PC-3 (cell line): ENCODE data around the gene EPM2A.

Experiments
- EZH2 ChIP-seq: fragments of 300-600 bp; sonication (generic); IDR thresholded peaks from one replicate; pipeline ENCODE4 v1.6.1; 2017; ENCODE audit warnings: antibody characterized with exemption, mild to moderate bottlenecking, low read length; ENCODE audit not compliant: unreplicated experiment
- TF ChIP-seq, protein P1 (sequence below): fragments of 300-600 bp; sonication (generic); conservative IDR thresholded peaks from 2 replicates; pipeline ENCODE4 v1.5.1; 2017; ENCODE audit warnings: antibody characterized with exemption, low read depth, mild to moderate bottlenecking, low read length

DNA sequence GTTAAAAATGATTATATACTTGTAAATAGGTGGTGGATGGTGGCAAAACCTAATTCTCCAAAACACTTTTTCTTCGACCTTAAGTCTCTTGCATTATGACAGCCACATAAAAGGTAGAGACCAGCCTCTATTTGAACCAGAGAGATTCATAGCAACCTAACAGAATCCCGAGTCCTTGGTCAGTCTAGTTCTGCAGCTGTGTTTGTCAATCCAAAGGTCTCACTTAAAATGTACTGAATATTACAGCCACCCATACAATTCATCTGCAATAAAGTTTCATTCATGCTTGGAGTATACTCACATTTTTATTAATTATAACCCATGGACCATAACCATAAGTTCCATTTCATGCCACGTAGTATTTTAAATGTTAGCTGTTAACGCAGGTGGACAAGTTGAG, 87.2 kb downstream of the EPM2A start:
- TF ChIP-seq EZH2 = no peak
- TF ChIP-seq, protein P1, sequence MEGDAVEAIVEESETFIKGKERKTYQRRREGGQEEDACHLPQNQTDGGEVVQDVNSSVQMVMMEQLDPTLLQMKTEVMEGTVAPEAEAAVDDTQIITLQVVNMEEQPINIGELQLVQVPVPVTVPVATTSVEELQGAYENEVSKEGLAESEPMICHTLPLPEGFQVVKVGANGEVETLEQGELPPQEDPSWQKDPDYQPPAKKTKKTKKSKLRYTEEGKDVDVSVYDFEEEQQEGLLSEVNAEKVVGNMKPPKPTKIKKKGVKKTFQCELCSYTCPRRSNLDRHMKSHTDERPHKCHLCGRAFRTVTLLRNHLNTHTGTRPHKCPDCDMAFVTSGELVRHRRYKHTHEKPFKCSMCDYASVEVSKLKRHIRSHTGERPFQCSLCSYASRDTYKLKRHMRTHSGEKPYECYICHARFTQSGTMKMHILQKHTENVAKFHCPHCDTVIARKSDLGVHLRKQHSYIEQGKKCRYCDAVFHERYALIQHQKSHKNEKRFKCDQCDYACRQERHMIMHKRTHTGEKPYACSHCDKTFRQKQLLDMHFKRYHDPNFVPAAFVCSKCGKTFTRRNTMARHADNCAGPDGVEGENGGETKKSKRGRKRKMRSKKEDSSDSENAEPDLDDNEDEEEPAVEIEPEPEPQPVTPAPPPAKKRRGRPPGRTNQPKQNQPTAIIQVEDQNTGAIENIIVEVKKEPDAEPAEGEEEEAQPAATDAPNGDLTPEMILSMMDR = no peak
